IMR-90 (cell line): Measurements from ENCODE around the gene ZCWPW1. TPM values are rescaled to one million over a fixed set of nuclear protein-coding genes. Genes with fewer than 3 reads are reported as not detected.

Experiments used
- ATAC-seq: fragments of 200-7000 bp; cut with Tn5 transposase; 2 replicates; pipeline ENCODE4 v1.9.1; 2020; ENCODE audit warnings: low read depth, mild to moderate bottlenecking, moderate library complexity
- BruUV-seq: library from RNA; stranded (reverse); fragments of 400-500 nt; replicated peaks from 2 replicates; lab custom pipeline; 2021; lab: Mats Ljungman, UMichigan
- CTCF ChIA-PET: fragments of 300-600 bp; formaldehyde crosslinking; extraction: SDS; loops from one replicate; lab custom pipeline; 2021; ENCODE audit warnings: antibody characterized with exemption; lab: Yijun Ruan, JAX
- POLR2A ChIA-PET: fragments of 300-600 bp; sonication (Branson Sonifier 250); formaldehyde crosslinking; loops from one replicate; lab custom pipeline; 2022; ENCODE audit warnings: antibody characterized with exemption; ENCODE audit not compliant: unreplicated experiment; lab: Charles Lee
- DNase-seq: peaks from one replicate; pipeline ENCODE4 v3.0.0; 2013
- H2AFZ ChIP-seq: replicated peaks from 2 replicates; pipeline ENCODE3; 2013; ENCODE audit warnings: low read length, mild to moderate bottlenecking; ENCODE audit not compliant: poor library complexity
- H2AK5ac ChIP-seq: 2 replicates; pipeline ENCODE4 v1.6.1; 2013; ENCODE audit warnings: low read depth, low read length, inconsistent platforms
- H2AK9ac ChIP-seq: replicated peaks from 2 replicates; pipeline ENCODE3; 2013; ENCODE audit warnings: mild to moderate bottlenecking, low read depth, low read length, moderate library complexity; ENCODE audit not compliant: poor library complexity
- H2BK120ac ChIP-seq: 2 replicates; pipeline ENCODE4 v1.6.1; 2013; ENCODE audit warnings: low read depth, low read length, inconsistent platforms
- H2BK15ac ChIP-seq: 3 replicates; pipeline ENCODE4 v1.6.1; 2013; ENCODE audit warnings: low read depth, low read length, inconsistent platforms
- H2BK20ac ChIP-seq: 2 replicates; pipeline ENCODE4 v1.6.1; 2013; ENCODE audit warnings: low read depth, mild to moderate bottlenecking, inconsistent platforms, low read length, moderate library complexity
- H2BK5ac ChIP-seq: 2 replicates; pipeline ENCODE4 v1.6.1; 2013; ENCODE audit warnings: mild to moderate bottlenecking, low read depth, low read length, inconsistent platforms; ENCODE audit not compliant: poor library complexity, severe bottlenecking
- H3K14ac ChIP-seq: replicated peaks from 2 replicates; pipeline ENCODE4 v1.6.1; 2013; ENCODE audit warnings: low read depth, low read length, inconsistent platforms
- H3K18ac ChIP-seq: 2 replicates; pipeline ENCODE4 v1.6.1; 2013; ENCODE audit warnings: low read depth, low read length, control low read depth
- H3K23ac ChIP-seq: 2 replicates; pipeline ENCODE4 v1.6.1; 2013; ENCODE audit warnings: low read depth, low read length, inconsistent platforms
- H3K27ac ChIP-seq: 2 replicates; pipeline ENCODE4 v1.5.1; 2013; ENCODE audit warnings: mild to moderate bottlenecking, control low read depth, low read length; ENCODE audit not compliant: insufficient read depth
- H3K27me3 ChIP-seq: 2 replicates; pipeline ENCODE4 v1.6.1; 2013; ENCODE audit warnings: low read length; ENCODE audit not compliant: control insufficient read depth, insufficient read depth
- H3K36me3 ChIP-seq: 2 replicates; pipeline ENCODE4 v1.6.1; 2013; ENCODE audit warnings: low read length, mixed read lengths; ENCODE audit not compliant: control insufficient read depth, insufficient read depth
- H3K4ac ChIP-seq: 2 replicates; pipeline ENCODE4 v1.6.1; 2013; ENCODE audit warnings: low read depth, low read length, inconsistent platforms
- H3K4me1 ChIP-seq: 2 replicates; pipeline ENCODE4 v1.6.1; 2013; ENCODE audit warnings: low read length, mixed read lengths; ENCODE audit not compliant: control insufficient read depth, insufficient read depth
- H3K4me2 ChIP-seq: 2 replicates; pipeline ENCODE4 v1.6.1; 2013; ENCODE audit warnings: low read depth, mild to moderate bottlenecking, control low read depth, low read length, moderate library complexity
- H3K4me3 ChIP-seq: 2 replicates; pipeline ENCODE4 v1.5.1; 2013; ENCODE audit warnings: low read depth, mild to moderate bottlenecking, control low read depth, low read length, moderate library complexity; ENCODE audit not compliant: insufficient read depth
- H3K56ac ChIP-seq: 2 replicates; pipeline ENCODE4 v1.6.1; 2013; ENCODE audit warnings: low read length, inconsistent platforms; ENCODE audit not compliant: insufficient read depth; ENCODE audit errors: extremely low read depth
- H3K79me1 ChIP-seq, 2 experiments: 2 replicates each; pipeline ENCODE4 v1.6.1; 2013; ENCODE audit warnings: low read length in 2 of 2, inconsistent platforms in 1 of 2, low read depth in 1 of 2
- H3K9ac ChIP-seq: 2 replicates; pipeline ENCODE4 v1.6.1; 2013; ENCODE audit warnings: low read depth, low read length, control low read depth
- H3K9me1 ChIP-seq: 2 replicates; pipeline ENCODE4 v1.6.1; 2013; ENCODE audit warnings: low read length, inconsistent platforms; ENCODE audit not compliant: insufficient read depth
- H3K9me3 ChIP-seq: 2 replicates; pipeline ENCODE4 v1.6.1; 2013; ENCODE audit warnings: low read length; ENCODE audit not compliant: control insufficient read depth, insufficient read depth
- H4K20me1 ChIP-seq: 2 replicates; pipeline ENCODE4 v1.6.1; 2013; ENCODE audit warnings: low read length, inconsistent platforms; ENCODE audit not compliant: insufficient read depth
- H4K5ac ChIP-seq: 2 replicates; pipeline ENCODE4 v1.6.1; 2013; ENCODE audit warnings: mild to moderate bottlenecking, low read depth, low read length, control low read depth
- H4K8ac ChIP-seq, 2 experiments: 2 replicates each; pipeline ENCODE4 v1.6.1; 2013; ENCODE audit warnings: low read depth in 2 of 2, low read length in 2 of 2, control low read depth in 1 of 2, inconsistent platforms in 1 of 2
- H4K91ac ChIP-seq: 2 replicates; pipeline ENCODE4 v1.6.1; 2013; ENCODE audit warnings: low read depth, low read length, inconsistent platforms; ENCODE audit not compliant: insufficient read depth
- CEBPB ChIP-seq: IDR thresholded peaks from 2 replicates; pipeline ENCODE4 v1.6.1; 2012; ENCODE audit warnings: low read depth, low read length, improper control_type of control experiment
- CHD1 ChIP-seq: IDR thresholded peaks from 2 replicates; pipeline ENCODE4 v1.6.1; 2012; ENCODE audit warnings: low read depth, low read length, improper control_type of control experiment
- MAZ ChIP-seq: IDR thresholded peaks from 2 replicates; pipeline ENCODE4 v1.6.1; 2012; ENCODE audit warnings: low read depth, mild to moderate bottlenecking, low read length, improper control_type of control experiment, moderate library complexity, borderline replicate concordance
- WGBS, 2 experiments: methylation state at CpG; one replicate each; pipeline versions ENCODE4 v1.1.5 to v1.1.7; 2013; ENCODE audit warnings: missing lambda C conversion rate in 2 of 2; ENCODE audit not compliant: insufficient read length in 1 of 2; ENCODE audit errors: extremely low coverage in 2 of 2; 5-methylcytosine and 5-hydroxymethylcytosine counted together
- dilution Hi-C: fragments of 300-500 bp; cut with HindIII; formaldehyde crosslinking; loops from one replicate; pipeline ENCODE4 v1.14.3; 2018; ENCODE audit warnings: low sequenced_read_pairs; ENCODE audit not compliant: unreplicated experiment
- in situ Hi-C: fragments of 300-500 bp; cut with MboI; formaldehyde crosslinking; loops from 3 replicates; pipeline ENCODE4 v1.14.3; 2019; ENCODE audit warnings: low sequenced_read_pairs, inconsistent platforms, mixed read lengths
- intact Hi-C: fragments of 100-400 bp; cut with micrococcal nuclease; formaldehyde crosslinking; loops from 2 replicates; pipeline ENCODE4 v1.10.0; 2022
- polyA plus RNA-seq, 3 experiments: library from polyadenylated mRNA; depleted of rRNA; stranded (reverse); fragments of >200 nt; gene quantifications; 2 replicates each; pipeline ENCODE4 v1.2.3, GENCODE V29; 2012; ENCODE audit warnings: low replicate concordance in 1 of 3
- total RNA-seq: library from RNA; depleted of rRNA; stranded (reverse); fragments of >200 nt; gene quantifications from 2 replicates; pipeline ENCODE4 v1.2.3, GENCODE V29; 2012

The ZCWPW1 gene
- total and polyA plus RNA-seq, 2 of the 4 experiments (the other 2 are of a cell fraction), result 0.72 to 1.3 TPM

GRCh38 chr7:100429637-100430492 lies 1.4 kb upstream of the ZCWPW1 start, which contains the start of gene MEPCE:
Gene MEPCE, plus strand, starts transcription at chr7:100429831. Its CDS starts 188 bp downstream, at chr7:100430019.
- Histone ChIP-seq H3K14ac (peak within 1 kb of the TSS; percentile 100), H3K4me3 (peak within 1 kb of the TSS; percentile 64), H3K36me3 (peaks cover 26% of the 10 kb centered on the region), H2AFZ (peak within 1 kb of the TSS; percentile 90), H2AK5ac (peak within 1 kb of the TSS; percentile 99), H3K4ac (peak within 1 kb of the TSS; percentile 97), H2BK120ac (peak within 1 kb of the TSS; percentile 95), H2BK20ac (no peak within 1 kb of the TSS), H3K9ac (peak within 1 kb of the TSS; percentile 95), H3K18ac (peak within 1 kb of the TSS; percentile 89), H3K27me3 (no peaks in the 10 kb centered on the region), H3K23ac (peak within 1 kb of the TSS; percentile 98), H3K27ac (peak within 1 kb of the TSS; percentile 97), H4K20me1 (peaks cover 13% of the 10 kb centered on the region), H2BK5ac (peak within 1 kb of the TSS; percentile 96), H4K91ac (peak within 1 kb of the TSS; percentile 99), H2BK15ac (peak within 1 kb of the TSS; percentile 79; the same call in 1 of the 3 replicates), H4K8ac (peak within 1 kb of the TSS; percentile 73 to 99), H3K4me1 (peaks cover 7% of the 10 kb centered on the region; the same call in 1 of the 2 replicates), H4K5ac (peak within 1 kb of the TSS; percentile 87), H3K9me1 (peaks cover 13% of the 10 kb centered on the region), H3K79me1 (peaks cover 10 to 46% of the 10 kb centered on the region in 2 experiments), H3K9me3 (no peaks in the 10 kb centered on the region), H3K4me2 (peak within 1 kb of the TSS; percentile 85), H2AK9ac (peak within 1 kb of the TSS; percentile 99), H3K56ac (peak within 1 kb of the TSS; percentile 98)
- WGBS, 2 experiments, result 0% methylated on average over 31 of the region's 95 CpGs; no CpG with 5 or more reads in 1 of the 2 experiments
- in situ Hi-C loops (loop anchor here (25.0 kb wide), 1 partner anchor 682 kb away; no protein-coding TSS in a partner anchor), intact Hi-C loops (no loop called here), dilution Hi-C loops (no loop called here)
- DNase-seq (peak; percentile 96), ATAC-seq (peak; percentile 60)
- ChIA-PET POLR2A (interaction anchor here (0.6 kb wide), 2 partner anchors 91 to 205 kb away, joined by 6 to 13 read pairs; no protein-coding TSS in a partner anchor), CTCF (interaction anchor here (0.7 to 1.4 kb wide), 2 partner anchors 10 to 28 kb away, joined by 3 to 4 read pairs; no protein-coding TSS in a partner anchor)
- BruUV-seq, result TSS peak; percentile 37
- TF ChIP-seq CEBPB (no peak), MAZ (peak; percentile 29; the same call in 1 of the 2 replicates), CHD1 (peak; percentile 85; the same call in 1 of the 2 replicates)
